ENCODE data around the gene RUVBL2. TPM values are rescaled to one million over a fixed set of nuclear protein-coding genes. Genes with fewer than 3 reads are reported as not detected.

RUVBL2 gene
- total RNA-seq, 1 donor from 2014 or later: 81.5 TPM

DNA sequence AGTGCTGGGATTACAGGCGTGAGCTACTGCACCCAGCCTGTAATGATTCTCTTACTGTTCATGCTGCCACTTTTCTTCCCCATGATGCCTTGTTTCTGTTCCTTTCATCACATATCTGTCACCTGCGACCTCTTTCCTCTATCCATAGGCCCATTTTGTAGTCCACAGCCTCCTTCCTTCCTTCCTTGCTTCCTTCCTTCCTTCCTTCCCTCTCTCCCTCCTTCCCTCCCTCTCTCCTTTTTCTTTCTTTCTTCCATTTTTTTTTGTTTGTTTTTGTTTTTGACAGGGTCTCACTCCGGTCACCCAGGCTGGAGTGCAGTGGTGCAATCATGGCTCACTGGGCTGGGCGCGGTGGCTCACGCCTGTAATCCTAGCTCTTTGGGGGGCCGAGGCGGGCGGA lies 4.8 kb upstream of the RUVBL2 start:
- H3K27me3 Mint-ChIP-seq: no peaks in the 10 kb centered on the region
- no peak for DNase-seq (ENCODE audit: low spot score, unreplicated experiment)
- peaks cover 9% of the 10 kb centered on the region for H3K4me1 Mint-ChIP-seq (ENCODE audit: low read depth)
- no peak for TF ChIP-seq CTCF (IDR thresholded peaks at IDR 0.05; ENCODE audit: unreplicated experiment)
- peaks cover 13% of the 10 kb centered on the region for H3K36me3 Mint-ChIP-seq (ENCODE audit: insufficient read depth)
- H3K9me3 Mint-ChIP-seq (ENCODE audit: low read depth): no peaks in the 10 kb centered on the region
- H3K27ac Mint-ChIP-seq: no peak overlapping the region
- no peak overlapping the region for H3K4me3 Mint-ChIP-seq (ENCODE audit: low read depth)

DNA sequence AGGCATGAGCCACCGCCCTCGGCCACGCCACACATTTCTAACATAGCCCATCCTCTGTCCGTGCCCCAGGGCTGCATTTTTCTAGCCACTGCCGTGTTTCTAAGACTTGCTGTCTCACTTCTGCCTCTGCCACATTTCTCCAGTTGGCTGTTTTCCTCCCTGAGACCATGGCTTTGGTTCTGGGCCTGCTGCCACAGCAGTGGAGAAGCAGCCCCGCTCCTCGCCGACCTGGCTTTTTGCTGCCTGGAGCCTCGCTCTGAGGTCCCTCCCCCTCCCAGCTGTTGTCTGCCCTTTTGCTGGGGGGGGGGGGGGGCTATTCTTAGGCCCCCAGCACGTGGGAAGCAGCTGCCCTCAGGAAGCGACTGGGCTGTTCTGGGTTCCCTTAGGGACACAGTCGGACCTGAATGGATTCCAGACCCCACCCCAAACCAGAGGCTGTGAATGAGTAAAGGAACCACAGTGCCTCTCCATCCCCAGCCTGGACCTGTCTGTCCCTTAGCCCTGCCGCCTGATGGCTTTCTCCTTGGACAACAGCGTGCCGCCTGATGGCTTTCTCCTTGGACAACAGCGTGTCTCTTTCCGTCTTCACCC lies 3.9 kb upstream of the RUVBL2 start:
- no peak for TF ChIP-seq CTCF (IDR thresholded peaks at IDR 0.05; ENCODE audit: unreplicated experiment)
- Mint-ChIP-seq H3K36me3 (ENCODE audit: insufficient read depth) (peaks cover 13% of the 10 kb centered on the region), H3K27me3 (no peaks in the 10 kb centered on the region), H3K27ac (no peak overlapping the region), H3K4me1 (ENCODE audit: low read depth) (peaks cover 14% of the 10 kb centered on the region), H3K9me3 (ENCODE audit: low read depth) (no peaks in the 10 kb centered on the region), H3K4me3 (ENCODE audit: low read depth) (no peak overlapping the region)
- DNase-seq (ENCODE audit: low spot score, unreplicated experiment): no peak

DNA sequence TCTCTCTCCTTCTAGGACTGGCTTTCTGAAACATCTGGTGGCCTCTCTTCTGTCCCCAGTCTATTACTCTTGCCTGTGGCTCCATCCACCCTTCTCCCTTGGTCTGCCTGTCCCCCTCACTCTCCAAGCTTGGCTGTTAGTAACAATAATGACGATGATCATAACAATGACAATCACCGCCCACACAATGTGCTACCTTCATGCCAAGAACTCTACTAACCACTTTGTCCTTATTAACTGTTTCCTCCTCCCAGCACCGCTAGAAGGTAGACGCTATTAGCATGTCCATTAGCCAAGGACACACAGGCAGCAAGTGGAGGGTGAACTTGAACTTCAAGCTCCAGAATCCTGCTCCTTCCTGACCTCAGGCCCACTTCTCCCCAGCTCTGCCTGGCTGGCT lies 3.3 kb upstream of the RUVBL2 start:
- no peak overlapping the region for H3K4me3 Mint-ChIP-seq (ENCODE audit: low read depth)
- TF ChIP-seq CTCF (IDR thresholded peaks at IDR 0.05; ENCODE audit: unreplicated experiment): no peak
- H3K9me3 Mint-ChIP-seq (ENCODE audit: low read depth): no peaks in the 10 kb centered on the region
- no peaks in the 10 kb centered on the region for H3K27me3 Mint-ChIP-seq
- peak overlapping the region; percentile 26 for H3K27ac Mint-ChIP-seq
- H3K36me3 Mint-ChIP-seq (ENCODE audit: insufficient read depth): peaks cover 10% of the 10 kb centered on the region
- no peak for DNase-seq (ENCODE audit: low spot score, unreplicated experiment)
- H3K4me1 Mint-ChIP-seq (ENCODE audit: low read depth): peaks cover 18% of the 10 kb centered on the region

DNA sequence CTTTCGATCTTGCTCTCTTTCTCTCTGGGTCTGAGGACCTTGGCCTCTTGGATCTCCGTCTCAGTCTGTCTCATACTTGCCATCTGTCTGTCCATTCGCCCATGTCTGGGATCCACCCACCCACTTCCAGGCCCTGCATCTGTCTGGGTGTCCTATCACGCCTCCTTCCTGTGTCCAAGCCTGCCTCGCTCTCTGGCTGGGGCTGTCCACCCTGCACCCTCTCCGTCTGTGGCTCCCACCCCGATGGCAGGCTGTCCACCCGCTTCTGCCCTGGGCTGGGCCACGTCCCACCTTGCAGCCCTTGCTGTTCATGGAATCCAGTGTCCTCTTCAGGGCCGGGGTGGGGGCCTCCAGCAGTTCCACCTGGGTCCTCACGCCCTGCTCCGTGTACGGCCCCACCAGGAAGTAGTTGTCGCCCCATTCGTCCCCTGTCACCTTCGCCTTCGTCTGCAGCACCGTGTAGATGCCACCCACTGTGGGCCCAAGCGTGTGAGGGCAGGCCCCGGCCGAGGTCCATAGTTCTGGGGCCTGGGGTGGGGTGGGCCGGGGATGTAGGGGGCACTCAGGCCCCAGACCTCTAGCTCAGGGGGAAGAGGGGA lies 2.6 kb upstream of the RUVBL2 start:
- Mint-ChIP-seq H3K36me3 (ENCODE audit: insufficient read depth) (peaks cover 10% of the 10 kb centered on the region), H3K4me3 (ENCODE audit: low read depth) (no peak overlapping the region), H3K9me3 (ENCODE audit: low read depth) (no peaks in the 10 kb centered on the region), H3K27me3 (no peaks in the 10 kb centered on the region), H3K4me1 (ENCODE audit: low read depth) (peaks cover 18% of the 10 kb centered on the region), H3K27ac (no peak overlapping the region)
- TF ChIP-seq CTCF (IDR thresholded peaks at IDR 0.05; ENCODE audit: unreplicated experiment): no peak
- DNase-seq (ENCODE audit: low spot score, unreplicated experiment): no peak

DNA sequence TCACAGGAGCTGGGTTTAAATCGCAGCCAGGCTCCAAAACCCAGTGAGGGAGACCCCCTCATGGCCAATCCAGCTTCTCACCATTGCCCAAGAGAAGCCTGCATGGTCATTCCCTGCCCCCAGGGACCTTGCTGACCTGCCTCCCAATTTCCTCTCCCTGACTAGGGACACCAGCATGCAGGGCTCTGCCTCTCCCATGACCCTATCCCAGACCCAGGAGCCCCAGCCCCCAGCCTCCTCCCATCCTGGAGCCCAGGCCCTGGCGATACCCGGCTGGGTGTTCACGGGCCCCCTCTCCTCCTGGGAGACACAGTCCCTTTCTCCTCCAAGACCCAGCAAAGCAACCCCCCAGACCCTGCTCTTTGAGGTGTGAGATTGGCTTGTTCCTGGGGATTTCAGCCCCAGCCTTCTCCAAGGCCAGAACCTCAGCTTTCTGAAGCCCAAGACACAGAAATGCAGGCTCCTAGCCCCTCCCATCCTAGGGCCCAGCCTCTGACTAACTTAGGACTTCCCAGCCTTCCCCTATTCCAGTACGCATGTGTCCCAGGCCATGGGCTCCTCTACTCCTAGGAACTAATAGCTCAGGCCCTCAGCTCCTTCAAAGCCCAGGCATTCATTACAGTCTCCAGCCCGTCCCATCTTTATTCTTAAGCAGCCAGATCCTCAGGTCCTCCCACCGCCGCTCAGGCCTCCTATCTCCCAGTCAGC lies 1.7 kb upstream of the RUVBL2 start:
- no peak for TF ChIP-seq CTCF (IDR thresholded peaks at IDR 0.05; ENCODE audit: unreplicated experiment)
- H3K36me3 Mint-ChIP-seq (ENCODE audit: insufficient read depth): peaks cover 10% of the 10 kb centered on the region
- peak overlapping the region; percentile 96 for H3K27ac Mint-ChIP-seq
- H3K27me3 Mint-ChIP-seq: no peaks in the 10 kb centered on the region
- H3K4me1 Mint-ChIP-seq (ENCODE audit: low read depth): peaks cover 18% of the 10 kb centered on the region
- H3K9me3 Mint-ChIP-seq (ENCODE audit: low read depth): no peaks in the 10 kb centered on the region
- no peak for DNase-seq (ENCODE audit: low spot score, unreplicated experiment)
- peak overlapping the region; percentile 99 for H3K4me3 Mint-ChIP-seq (ENCODE audit: low read depth)

Data from progenitor cell of endocrine pancreas (in vitro differentiated cells).